ENCODE data around the gene LRRC37A3.
A peak's percentile ranks its signal among the peaks of the same experiment; 100 is the strongest.
"Not testable (repeated sequence)": the region's sequence is repeated elsewhere in the genome, so short reads cannot be mapped to it uniquely, and the experiment has no call there.

Gene LRRC37A3

DNA sequence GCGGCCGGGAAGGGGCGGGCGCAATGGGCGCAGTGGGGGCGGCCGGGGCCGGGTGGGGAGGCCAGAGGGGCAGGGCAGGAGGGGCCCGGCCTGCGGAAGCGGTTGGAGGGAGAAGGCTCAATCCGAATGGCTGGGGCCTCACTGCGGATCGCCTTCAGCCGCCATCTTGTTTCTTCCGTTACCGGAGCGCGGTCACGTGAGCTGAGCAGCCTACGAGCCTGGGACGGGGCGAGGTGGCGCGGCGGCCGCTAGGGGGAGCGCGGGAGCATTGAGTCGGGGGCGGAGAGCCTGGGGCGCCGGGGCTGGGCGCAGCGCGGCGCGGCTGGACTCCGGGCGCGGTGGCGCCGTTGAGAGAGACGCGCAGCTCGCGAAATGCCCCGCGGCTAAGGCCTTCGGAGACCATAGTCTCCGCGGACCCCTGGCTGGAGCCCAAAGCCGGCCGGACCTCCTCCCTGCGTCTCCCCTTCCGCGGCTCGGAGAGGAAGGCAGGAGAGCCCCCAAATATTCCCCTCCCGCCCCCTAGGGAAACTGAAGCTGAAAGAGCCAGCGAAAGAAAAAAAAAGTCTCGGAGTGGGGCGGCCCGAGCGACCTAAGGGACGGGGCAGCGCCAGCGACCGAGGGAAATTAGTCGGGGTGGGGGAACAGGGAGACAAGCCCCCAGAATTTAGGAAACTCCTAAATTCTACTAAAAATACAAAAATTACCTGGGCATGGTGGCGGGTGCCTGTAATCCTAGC is at the start of gene LRRC37A3:
Gene LRRC37A3 (minus strand): TSS at position 190 of the 737 bp plus-strand sequence. CDS start 22,221 bp downstream, outside the sequence.
- peak; percentile 100 for DNase-seq

DNA sequence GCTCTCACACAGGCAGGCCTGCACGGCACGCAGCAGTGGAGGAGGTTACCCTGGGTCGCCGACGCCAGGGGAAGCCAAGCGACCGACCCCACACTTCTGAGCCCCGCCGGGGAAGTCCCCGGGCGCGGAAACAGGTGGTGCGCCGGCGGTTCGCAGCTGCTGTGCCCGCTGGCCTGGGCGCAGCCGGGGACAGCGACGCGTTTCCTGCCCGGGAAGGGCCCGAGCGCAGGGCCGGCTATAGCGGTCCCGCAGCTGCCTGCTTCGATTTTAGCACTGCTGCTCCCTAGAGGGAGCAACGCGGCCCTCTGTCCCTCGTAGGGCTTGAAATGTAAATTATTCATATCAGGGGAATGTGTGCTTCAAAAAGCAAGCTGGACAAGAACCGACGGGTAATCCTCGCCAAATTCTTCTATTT is 46.6 kb upstream of the LRRC37A3 start:
- peak; percentile 92 for DNase-seq

DNA sequence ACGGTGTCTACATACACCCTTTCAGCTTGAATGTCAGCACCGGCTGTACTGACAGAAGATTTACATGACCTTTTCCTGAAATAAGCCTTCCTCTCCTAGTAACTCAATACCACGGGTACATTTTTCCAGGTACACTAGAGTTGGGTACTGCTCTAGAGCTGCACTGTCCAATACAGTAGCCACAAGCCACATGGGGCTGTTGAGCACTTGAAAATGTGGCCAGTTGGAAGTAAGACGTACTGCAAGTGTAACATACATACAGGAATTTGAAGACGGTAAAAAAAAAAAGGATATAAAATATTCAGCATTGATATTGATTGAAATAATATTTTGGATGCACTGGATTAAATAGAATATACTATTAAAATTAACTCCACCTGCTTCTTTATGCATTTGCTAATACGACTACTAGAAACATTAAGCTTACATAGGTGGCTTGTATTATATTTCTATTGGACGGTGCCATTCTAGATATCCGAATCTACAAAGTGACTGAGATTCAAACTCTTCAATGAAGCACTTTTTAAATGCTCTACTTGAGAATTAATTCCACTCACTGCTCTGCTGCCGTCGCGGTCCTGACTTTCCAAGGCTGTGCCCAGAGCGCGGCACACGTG is 46.1 kb upstream of the LRRC37A3 start:
- DNase-seq: not testable (repeated sequence)

DNA sequence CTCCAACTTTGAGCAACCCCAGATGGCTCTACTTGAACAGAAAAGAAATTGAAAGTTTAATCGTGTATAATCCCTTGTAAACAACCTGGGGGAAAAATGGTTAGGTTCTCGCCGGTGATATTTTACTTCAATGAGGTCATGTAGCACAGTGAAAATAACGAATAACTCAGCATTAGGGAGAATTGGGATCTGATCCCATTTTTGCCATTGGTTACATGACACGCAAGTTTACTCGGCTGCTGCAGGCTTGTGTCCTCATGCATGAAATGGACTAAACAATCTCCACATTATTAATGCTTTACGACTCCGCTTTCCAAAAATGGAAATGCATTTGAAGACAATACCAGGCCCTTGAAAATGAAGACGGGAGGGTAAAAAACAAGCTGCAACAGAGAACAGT is 45.5 kb upstream of the LRRC37A3 start:
- no peak for DNase-seq

DNA sequence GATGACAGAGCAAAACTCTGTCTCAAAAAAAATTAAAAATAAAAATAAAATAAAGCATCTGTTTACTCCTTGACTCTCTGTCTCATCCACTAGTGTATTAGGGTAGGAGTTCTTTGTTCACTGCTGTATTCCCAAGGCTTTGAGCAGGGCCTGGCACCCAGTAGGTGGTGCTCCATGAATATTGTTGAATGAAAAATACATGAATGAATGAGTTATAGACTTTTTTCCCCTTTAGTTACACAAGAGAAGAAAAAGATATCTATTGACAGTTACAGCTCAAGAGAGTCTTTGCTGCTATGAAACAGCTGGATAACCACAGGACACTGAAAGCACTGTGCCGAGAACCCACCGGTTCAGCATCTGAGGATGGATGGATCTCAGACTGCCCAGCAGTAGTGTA is 44.5 kb upstream of the LRRC37A3 start:
- DNase-seq: not testable (repeated sequence)

DNA sequence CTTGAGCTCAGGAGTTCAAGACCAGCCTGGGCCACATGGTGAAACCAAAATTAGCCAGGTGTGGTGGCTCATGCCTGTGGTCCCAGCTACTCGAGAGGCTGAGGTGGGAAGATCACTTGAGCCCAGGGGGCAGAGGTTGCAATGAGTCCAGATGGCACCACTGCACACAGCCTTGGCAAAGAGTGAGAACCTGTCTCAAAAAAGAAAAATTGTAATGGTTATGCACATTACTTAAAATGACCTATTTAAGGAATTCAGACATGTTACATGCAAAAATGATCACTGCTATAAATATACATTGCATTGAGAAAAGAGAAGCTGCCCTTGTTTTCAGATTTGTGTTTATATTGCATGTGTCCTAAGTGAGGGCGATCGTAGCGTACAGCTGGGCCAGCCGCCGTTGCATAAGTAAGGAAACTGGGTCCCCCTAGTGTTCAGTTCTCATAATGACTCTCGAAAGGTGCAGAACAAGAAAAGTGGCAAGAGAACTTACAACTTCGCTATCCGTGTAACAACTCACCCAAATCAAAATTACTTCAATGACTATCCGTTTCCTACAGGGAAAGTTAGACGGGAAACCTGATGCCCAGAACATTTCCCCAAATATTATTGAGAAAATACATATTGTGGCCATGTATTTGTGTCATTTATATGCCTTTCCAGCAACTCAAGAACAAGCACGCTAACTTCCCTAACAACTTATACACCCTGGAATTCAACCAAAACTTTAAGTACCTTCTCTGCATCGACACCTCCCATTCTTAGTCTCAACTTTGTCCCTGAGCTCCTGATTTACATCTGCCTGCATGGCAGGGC is 42.5 kb upstream of the LRRC37A3 start:
- DNase-seq: peak; percentile 83

DNA sequence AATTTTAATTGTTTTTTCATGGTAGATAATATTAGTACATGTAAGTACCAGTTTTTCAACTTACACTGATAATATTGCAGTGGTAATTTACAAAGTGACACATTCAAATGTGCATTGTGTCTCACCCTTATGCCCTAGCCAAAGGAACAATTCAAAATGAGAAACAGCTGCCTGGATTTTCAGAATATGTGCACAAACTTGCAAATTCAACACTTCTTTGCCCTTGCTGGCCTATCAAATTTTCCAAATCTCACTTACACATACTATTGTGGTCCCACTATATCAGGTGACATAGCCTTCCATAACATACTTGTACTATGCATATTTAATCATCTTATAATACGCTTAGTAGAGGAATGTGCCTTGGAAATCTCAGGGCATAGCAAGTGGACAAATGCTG is 32.6 kb upstream of the LRRC37A3 start:
- no peak for DNase-seq

DNA sequence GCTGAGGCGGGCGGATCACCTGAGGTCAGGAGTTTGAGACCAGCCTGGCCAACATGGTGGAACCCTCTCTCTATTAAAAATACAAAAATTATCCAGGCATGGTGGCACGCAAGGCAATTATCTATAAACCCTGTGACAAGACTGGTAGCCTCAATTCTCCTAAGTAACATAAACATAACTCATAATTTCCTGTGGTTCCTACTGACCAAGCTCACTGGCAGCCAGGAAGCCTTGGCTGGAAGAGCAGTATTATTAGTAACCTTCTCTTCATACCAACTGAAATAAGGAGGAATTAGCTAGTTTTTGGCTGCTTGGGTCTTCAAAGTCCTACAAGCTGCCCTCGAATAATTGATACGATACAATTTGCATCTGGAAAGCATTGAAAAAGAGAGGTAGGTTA is 31.6 kb upstream of the LRRC37A3 start:
- no peak for DNase-seq

DNA sequence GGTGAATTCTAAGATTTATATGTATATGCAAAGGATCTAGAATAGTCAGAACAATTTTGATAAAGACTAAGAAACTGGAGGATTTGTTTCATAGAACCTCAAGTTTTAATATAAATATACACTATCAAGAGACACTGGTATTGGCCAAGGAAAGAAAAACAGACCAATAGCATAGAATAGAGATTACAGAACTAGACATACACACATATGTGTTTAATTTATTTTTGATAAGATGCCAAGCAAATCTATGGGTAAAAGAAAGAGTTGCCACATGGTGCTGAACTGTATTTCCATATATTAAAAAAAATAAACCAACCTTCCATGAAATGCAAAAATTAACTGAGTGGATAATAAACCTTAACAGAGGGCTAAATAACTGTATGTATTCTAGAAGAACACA is 27.9 kb upstream of the LRRC37A3 start:
- DNase-seq: no peak

DNA sequence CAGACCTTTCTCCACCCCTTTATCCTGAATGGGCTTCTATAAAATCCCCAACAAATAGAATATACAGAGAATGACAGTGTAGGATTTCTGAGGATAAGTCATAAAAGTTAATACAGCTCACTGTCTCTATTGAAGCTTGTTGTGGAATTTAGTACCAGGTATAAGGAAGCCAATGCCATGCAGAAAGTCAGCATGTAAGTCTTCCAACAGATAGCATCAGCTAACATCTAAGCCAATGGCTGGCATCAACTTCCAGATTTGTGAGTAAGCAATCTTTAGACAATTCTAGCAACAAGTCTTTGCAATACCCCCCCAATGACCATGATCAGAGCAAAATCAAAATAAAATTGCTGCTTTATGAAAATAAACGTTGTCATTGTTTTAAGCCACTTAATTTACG is 22.5 kb upstream of the LRRC37A3 start:
- DNase-seq: no peak

DNA sequence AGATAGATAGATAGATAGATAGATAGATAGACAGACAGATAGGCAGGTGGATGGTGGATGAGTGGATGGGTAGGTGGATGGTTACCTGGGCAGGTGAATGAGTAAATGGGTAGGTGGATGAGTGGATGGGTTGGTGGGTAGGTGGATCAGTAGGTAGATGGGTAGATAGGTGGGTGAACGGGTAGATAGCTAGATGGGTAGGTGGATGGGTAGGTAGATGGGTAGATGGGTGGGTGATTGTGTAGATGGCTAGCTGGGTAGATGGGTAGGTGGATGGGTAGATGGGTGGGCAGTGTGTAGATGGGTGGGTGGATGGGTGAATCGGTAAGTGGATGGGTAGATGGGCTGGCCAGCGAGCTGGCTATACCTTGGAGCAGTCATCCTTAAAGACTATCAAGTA is 21.8 kb upstream of the LRRC37A3 start:
- no peak for DNase-seq

DNA sequence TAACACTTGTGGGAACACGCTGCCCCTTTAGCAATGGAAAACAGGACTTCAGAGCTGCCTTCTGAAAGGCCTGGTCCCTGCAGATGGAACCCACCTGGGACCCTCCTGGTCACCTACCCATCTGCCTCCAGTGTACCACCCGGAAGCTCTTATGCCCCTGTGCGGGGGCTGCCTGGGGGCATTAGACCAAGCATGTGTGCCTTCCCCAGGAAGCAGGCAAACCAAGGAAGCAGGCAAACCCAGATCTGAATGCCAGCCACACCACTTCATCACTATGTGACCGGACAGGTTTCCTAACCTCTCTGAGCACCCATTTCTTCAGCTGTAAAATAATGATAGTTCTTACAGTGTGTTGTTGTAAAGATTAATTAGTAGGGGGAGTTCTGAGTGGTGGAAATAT is 20.8 kb upstream of the LRRC37A3 start:
- DNase-seq: no peak

DNA sequence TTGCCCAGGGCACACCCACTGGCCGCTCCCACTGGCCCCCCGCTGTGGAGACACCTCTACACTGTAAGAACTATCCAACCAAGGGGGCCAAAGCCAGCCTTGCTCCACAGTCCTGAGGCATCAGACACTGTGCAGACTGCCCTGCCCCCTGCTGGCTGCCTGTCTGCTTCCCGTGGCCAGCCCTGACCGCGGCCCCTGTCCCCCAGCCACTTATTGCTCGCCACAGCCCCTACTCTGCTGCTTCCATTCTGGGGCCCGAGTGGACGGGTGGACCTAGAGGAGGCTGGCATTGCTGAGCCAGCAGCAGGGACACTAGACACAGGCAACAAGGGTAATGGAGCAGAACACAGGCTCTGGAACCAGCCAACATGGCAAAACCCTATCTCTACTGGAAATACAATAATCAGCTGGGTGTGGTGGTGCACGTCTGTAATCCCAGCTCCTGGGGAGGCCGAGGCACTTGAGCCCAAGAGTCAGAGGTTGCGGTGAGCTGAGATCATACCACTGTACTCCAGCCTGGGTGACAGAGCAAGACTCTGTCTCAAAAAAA is 19.7 kb upstream of the LRRC37A3 start:
- DNase-seq: peak; percentile 43

DNA sequence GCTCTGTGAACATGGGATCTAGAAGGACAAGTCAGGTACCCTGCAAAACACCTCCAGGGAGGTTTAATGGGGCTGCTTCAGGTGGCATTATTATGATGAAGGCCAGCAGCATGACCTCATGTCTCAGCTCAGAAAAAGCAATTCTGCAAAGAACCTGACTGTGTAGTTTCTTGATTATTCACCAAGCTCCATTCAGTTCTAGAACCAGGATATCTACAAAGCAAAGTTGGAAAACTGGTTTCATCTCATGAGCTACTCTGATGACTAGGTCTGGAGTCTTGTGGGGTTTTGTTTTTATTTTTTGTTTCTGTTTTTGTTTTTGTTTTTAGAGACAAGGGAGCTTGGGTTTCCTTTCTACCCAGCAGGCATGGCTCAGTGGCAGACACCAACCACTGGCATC is 19.0 kb upstream of the LRRC37A3 start:
- no peak for DNase-seq

DNA sequence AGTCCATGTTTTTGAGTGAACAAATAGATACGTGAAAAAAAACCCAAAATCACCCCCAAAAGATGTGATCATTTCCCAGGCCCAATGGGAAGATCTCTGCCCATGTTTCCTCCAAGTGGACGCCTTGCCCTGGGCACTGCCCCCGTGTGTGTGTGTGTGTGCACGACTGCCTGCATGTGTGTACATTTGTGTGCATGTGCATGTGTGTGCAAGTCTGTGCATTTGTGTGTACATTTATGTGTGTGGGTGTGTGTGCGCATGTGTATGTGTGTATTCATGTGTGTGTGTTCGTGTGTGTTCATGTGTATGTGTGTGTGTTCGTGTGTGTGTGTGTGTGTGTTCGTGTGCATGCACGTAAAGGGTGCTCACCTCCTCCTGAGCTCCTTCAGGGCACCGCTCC is 16.8 kb upstream of the LRRC37A3 start:
- no peak for DNase-seq

DNA sequence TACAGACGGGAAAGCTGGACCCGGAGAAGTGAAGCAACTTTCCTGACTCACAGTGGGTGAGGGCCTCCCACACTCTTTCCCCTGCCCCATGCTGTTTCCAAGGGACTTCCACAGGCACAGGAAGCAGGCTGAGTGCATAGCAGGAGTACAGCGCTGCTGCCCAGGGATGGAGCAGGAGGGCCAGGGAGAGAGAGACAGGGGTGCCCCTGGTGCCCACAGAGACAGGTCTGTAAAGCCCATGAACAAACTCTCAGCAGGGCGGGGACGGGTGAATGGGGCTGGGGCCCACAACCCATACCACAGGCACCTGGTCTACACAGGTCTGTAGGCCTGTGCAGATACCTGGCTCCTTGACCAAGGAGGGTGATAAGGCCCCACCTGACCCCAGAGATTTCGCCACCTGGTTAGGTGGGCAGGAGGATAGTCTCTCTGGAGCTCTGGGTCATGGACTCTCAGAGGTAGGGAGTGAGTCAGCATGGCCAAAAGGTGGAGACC is 15.1 kb upstream of the LRRC37A3 start:
- not testable (repeated sequence) for DNase-seq

DNA sequence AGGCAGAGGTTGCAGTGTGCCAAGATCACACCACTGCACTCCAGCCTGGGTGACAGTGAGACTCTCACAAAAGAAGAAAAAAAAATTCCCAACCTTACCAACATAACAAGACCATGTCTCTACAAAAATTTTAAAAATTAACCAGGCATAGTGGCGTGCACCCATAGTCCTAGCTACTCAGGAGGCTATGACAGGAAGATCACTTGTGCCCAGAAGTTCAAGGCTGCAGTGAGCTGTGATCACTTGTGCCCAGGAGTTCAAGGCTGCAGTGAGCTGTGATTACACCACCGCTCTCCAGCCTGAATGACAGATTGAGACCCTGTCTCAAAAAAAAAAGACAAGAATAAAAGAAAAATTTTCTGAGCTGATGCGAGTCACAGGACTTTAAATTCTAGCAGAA is 13.6 kb upstream of the LRRC37A3 start:
- DNase-seq: not testable (repeated sequence)

DNA sequence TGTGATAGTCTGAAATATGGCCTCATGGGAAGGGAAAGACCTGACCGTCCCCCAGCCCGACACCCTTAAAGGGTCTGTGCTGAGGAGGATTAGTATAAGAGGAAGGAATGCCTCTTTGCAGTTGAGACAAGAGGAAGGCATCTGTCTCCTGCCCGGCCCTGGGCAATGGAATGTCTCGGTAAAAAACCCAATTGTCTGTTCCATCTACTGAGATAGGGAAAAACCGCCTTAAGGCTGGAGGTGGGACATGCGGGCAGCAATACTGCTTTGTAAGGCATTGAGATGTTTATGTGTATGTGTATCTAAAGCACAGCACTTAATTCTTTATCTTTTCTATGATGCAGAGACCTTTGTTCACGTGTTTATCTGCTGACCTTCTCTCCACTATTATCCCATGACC is 11.1 kb upstream of the LRRC37A3 start:
- DNase-seq: not testable (repeated sequence)

DNA sequence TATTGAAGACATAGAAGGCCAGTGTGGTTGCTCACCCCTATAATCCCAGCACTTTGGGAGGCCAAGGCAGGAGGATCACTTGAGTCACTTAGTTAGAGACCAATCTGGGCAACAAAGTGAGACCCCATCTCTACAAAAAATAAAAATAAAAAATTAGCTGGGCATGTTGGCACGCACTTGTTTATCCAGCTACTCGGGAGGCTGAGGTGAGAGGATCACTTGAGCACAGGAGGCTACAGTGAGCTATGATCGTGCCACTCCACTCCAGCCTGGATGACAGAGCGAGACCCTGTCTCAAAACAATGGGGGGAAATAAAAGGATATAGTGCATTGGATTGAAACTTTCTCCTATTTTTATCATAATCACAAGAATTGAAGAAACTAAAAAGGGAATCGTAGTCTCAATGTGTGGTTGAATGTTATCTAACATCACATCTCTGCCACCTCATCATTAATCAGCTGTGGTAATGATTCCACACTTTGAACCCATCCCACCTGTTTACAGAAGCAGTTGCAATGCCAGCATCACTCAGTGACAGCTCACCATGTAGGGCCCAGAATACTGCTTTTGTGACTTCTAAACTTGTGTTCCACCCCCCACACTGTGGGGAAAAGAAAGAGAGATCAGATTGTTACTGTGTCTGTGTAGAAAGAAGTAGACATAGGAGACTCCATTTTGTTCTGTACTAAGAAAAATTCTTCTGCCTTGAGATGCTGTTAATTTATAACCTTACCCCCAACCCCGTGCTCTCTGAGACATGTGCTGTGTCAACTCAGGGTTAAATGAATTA is 10.3 kb upstream of the LRRC37A3 start:
- DNase-seq: peak; percentile 45

DNA sequence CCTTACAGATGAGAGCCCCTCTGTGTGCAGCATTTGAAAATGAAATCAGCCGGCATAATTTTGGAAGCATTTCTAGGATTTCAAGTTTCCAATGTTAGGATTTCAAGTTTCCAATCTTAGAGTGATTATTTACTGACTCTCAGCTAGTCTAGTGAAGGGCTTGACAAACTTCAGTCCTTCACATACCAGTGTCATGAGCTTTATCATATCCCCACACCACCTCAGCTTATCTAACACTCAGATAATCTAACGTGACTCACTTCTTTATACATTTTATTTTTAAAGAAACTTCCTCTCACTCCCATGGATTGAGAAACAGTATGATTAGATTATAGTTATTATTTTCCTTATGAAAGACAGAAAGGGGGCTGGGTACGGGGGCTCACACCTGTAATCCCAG is 9.4 kb upstream of the LRRC37A3 start:
- DNase-seq: not testable (repeated sequence)

DNA sequence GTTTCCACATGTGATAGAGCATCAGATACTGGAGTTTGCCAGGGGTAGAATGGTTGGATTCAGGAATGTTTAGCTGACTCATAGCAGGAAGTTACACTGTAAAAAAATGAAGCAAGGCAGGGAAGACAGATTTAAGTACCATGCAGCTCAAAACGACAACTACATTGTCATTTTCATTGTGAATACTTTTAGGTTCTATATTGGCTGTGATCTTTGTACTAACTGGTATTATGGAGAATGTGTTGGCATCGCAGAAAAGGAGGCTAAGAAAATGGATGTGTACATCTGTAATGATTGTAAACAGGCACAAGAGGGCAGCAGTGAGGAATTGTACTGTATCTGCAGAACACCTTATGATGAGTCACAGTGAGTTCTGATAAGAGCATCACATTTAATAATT is 8.2 kb upstream of the LRRC37A3 start:
- peak; percentile 86 for DNase-seq

DNA sequence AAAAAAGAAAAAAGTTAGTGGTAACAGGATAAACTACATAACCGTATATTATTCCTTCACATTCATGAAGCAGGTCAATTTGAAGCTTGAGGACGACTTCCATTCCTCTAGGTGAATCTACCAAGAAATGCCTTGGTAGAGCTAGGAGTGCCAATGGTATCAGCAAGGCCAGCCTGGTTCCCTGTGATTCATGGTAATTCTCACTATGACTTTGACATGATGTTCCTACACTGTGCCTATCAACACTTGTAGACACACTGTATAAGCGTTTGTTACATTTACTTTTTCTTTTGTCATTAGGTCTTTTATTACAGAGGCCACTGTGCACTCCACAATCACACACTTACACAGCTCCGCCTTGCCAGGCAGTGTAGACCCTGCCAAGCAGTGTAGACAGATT is 7.2 kb upstream of the LRRC37A3 start:
- not testable (repeated sequence) for DNase-seq

Measured in CD4-positive, alpha-beta T cell treated with Interleukin-12 subunit alpha and Interleukin-12 subunit beta, for 1 hour (primary cell).